H1 (cell line): ENCODE results near the gene CNIH1. TPM values are rescaled to one million over a fixed set of nuclear protein-coding genes. Genes with fewer than 3 reads are reported as not detected.
A peak's percentile ranks its signal among the peaks of the same experiment; 100 is the strongest.
"Not testable (repeated sequence)": the region's sequence is repeated elsewhere in the genome, so short reads cannot be mapped to it uniquely, and the experiment has no call there.

Source experiments
- CTCF ChIA-PET: fragments of 300-600 bp; sonication (Branson Sonifier 250); formaldehyde crosslinking; loops from one replicate; lab custom pipeline; 2021; ENCODE audit not compliant: partially characterized antibody; lab: Charles Lee
- POLR2A ChIA-PET: fragments of 300-600 bp; sonication (Branson Sonifier 250); formaldehyde crosslinking; loops from one replicate; lab custom pipeline; 2021; ENCODE audit warnings: inconsistent platforms; ENCODE audit not compliant: partially characterized antibody; lab: Charles Lee
- DNase-seq, 2 experiments: peaks; one replicate each; pipeline versions ENCODE4 v3.0.0 to v3.0.0-alpha.2; 2010 to 2022; ENCODE audit warnings: low spot score in 2 of 2, low read depth in 1 of 2, mixed read lengths in 1 of 2
- FAIRE-seq: peaks from 2 replicates; lab custom pipeline; 2011; peaks lifted over from hg19 to GRCh38; lab: Jason Lieb, UNC
- H2AFZ ChIP-seq: 2 replicates; pipeline ENCODE4 v1.8.1; 2012; ENCODE audit warnings: low read length, inconsistent platforms
- H2AK5ac ChIP-seq: 2 replicates; pipeline ENCODE4 v1.6.1; 2013; ENCODE audit warnings: low read depth, low read length
- H2BK120ac ChIP-seq: replicated peaks from 2 replicates; pipeline ENCODE3; 2013; ENCODE audit warnings: low read depth, low read length, inconsistent platforms
- H2BK12ac ChIP-seq: 2 replicates; pipeline ENCODE4 v1.6.1; 2013; ENCODE audit warnings: low read depth, low read length
- H2BK15ac ChIP-seq: 2 replicates; pipeline ENCODE4 v1.6.1; 2013; ENCODE audit warnings: low read length
- H2BK20ac ChIP-seq: 2 replicates; pipeline ENCODE4 v1.6.1; 2013; ENCODE audit warnings: low read length
- H2BK5ac ChIP-seq: 2 replicates; pipeline ENCODE4 v1.6.1; 2013; ENCODE audit warnings: low read depth, low read length
- H3K14ac ChIP-seq: 2 replicates; pipeline ENCODE4 v1.6.1; 2013; ENCODE audit warnings: inconsistent platforms; ENCODE audit not compliant: insufficient read length
- H3K18ac ChIP-seq: 2 replicates; pipeline ENCODE4 v1.6.1; 2013; ENCODE audit warnings: low read length; ENCODE audit errors: extremely low read depth
- H3K23ac ChIP-seq: 2 replicates; pipeline ENCODE4 v1.6.1; 2013; ENCODE audit warnings: inconsistent platforms; ENCODE audit not compliant: insufficient read length
- H3K23me2 ChIP-seq: 2 replicates; pipeline ENCODE4 v1.6.1; 2013; ENCODE audit warnings: low read depth, low read length
- H3K27ac ChIP-seq: 2 replicates; pipeline ENCODE4 v1.6.1; 2011; ENCODE audit warnings: low read depth, low read length, inconsistent platforms
- H3K27me3 ChIP-seq, 4 experiments: replicated peaks in 1 of 4; 1 replicate in 1 of 4; 2 replicates in 3 of 4; pipeline versions ENCODE4 v1.6.1 to v1.8.1; 2011 to 2013; ENCODE audit warnings: low read length in 3 of 4, mild to moderate bottlenecking in 3 of 4, inconsistent platforms in 2 of 4, mixed read lengths in 2 of 4, moderate library complexity in 1 of 4; ENCODE audit not compliant: control insufficient read depth in 3 of 4, insufficient read depth in 3 of 4; ENCODE audit errors: extremely low read depth in 1 of 4
- H3K36me3 ChIP-seq, 4 experiments: 2 replicates each; pipeline versions ENCODE4 v1.6.1 to v1.8.1; 2011 to 2013; ENCODE audit warnings: mild to moderate bottlenecking in 4 of 4, low read length in 3 of 4, moderate library complexity in 2 of 4, control low read depth in 1 of 4, inconsistent platforms in 1 of 4; ENCODE audit not compliant: insufficient read depth in 4 of 4, control insufficient read depth in 2 of 4
- H3K4ac ChIP-seq: replicated peaks from 2 replicates; pipeline ENCODE3; 2013; ENCODE audit warnings: low read length, low read depth, mixed read lengths, inconsistent platforms; ENCODE audit not compliant: insufficient read length
- H3K4me1 ChIP-seq, 4 experiments: replicated peaks in 1 of 4; 1 replicate in 1 of 4; 2 replicates in 3 of 4; pipeline versions ENCODE4 v1.6.1 to v1.8.1; 2011 to 2013; ENCODE audit warnings: low read length in 3 of 4, inconsistent platforms in 2 of 4, mixed read lengths in 1 of 4; ENCODE audit not compliant: insufficient read depth in 4 of 4, control insufficient read depth in 3 of 4
- H3K4me2 ChIP-seq, 2 experiments: 2 replicates each; pipeline versions ENCODE4 v1.6.1 to v1.8.1; 2011 to 2013; ENCODE audit warnings: low read depth in 2 of 2, low read length in 2 of 2, control low read depth in 1 of 2, inconsistent platforms in 1 of 2, mild to moderate bottlenecking in 1 of 2; ENCODE audit not compliant: insufficient read depth in 1 of 2
- H3K4me3 ChIP-seq, 4 experiments: fragments of 200-600, 300-600 bp in 1 of 4; sonication (generic), shearing (Covaris generic), sonication (Bioruptor Twin) in 1 of 4; 2 replicates each; pipeline versions ENCODE4 v1.5.1 to v1.8.1; 2011 to 2016; ENCODE audit warnings: low read length in 4 of 4, low read depth in 3 of 4, control low read depth in 2 of 4, inconsistent platforms in 2 of 4, mild to moderate bottlenecking in 2 of 4, mixed read lengths in 1 of 4, moderate library complexity in 1 of 4; ENCODE audit not compliant: insufficient read depth in 2 of 4; ENCODE audit errors: extremely low read depth in 1 of 4
- H3K56ac ChIP-seq: replicated peaks from 2 replicates; pipeline ENCODE3; 2013; ENCODE audit warnings: low read depth, mild to moderate bottlenecking, mixed read lengths, low read length, inconsistent platforms; ENCODE audit not compliant: insufficient read length
- H3K79me1 ChIP-seq: 2 replicates; pipeline ENCODE4 v1.6.1; 2013; ENCODE audit warnings: low read depth, low read length, control low read depth
- H3K79me2 ChIP-seq, 2 experiments: 2 replicates each; pipeline versions ENCODE4 v1.6.1 to v1.8.1; 2012 to 2013; ENCODE audit warnings: low read length in 2 of 2, mild to moderate bottlenecking in 2 of 2, inconsistent platforms in 1 of 2; ENCODE audit not compliant: insufficient read depth in 2 of 2, control insufficient read depth in 1 of 2
- H3K9ac ChIP-seq, 4 experiments: replicated peaks in 1 of 4; 1 replicate in 1 of 4; 2 replicates in 3 of 4; pipeline versions ENCODE4 v1.6.1 to v1.8.1; 2011 to 2013; ENCODE audit warnings: low read depth in 3 of 4, low read length in 3 of 4, control low read depth in 2 of 4, mild to moderate bottlenecking in 2 of 4, moderate library complexity in 2 of 4, inconsistent platforms in 1 of 4; ENCODE audit errors: extremely low read depth in 1 of 4
- H3K9me3 ChIP-seq, 2 experiments: 2 replicates each; pipeline versions ENCODE4 v1.6.1 to v1.8.1; 2012 to 2013; ENCODE audit warnings: mild to moderate bottlenecking in 2 of 2, moderate library complexity in 2 of 2, control low read depth in 1 of 2, inconsistent platforms in 1 of 2, low read depth in 1 of 2, low read length in 1 of 2, mixed read lengths in 1 of 2; ENCODE audit not compliant: insufficient read depth in 2 of 2
- H4K20me1 ChIP-seq, 2 experiments: replicated peaks in 1 of 2; 2 replicates each; pipeline versions ENCODE3 to v1.8.1; 2011 to 2013; ENCODE audit warnings: inconsistent platforms in 2 of 2, low read length in 2 of 2, mild to moderate bottlenecking in 1 of 2; ENCODE audit not compliant: insufficient read depth in 2 of 2, control insufficient read depth in 1 of 2
- H4K5ac ChIP-seq: 2 replicates; pipeline ENCODE4 v1.6.1; 2013; ENCODE audit warnings: low read length, low read depth, mixed read lengths, inconsistent platforms; ENCODE audit not compliant: insufficient read length
- H4K8ac ChIP-seq: 2 replicates; pipeline ENCODE4 v1.8.0; 2013; ENCODE audit warnings: mild to moderate bottlenecking, moderate library complexity, low read length, inconsistent platforms; ENCODE audit not compliant: insufficient read depth; ENCODE audit errors: extremely low read depth
- H4K91ac ChIP-seq: replicated peaks from 2 replicates; pipeline ENCODE3; 2013; ENCODE audit warnings: low read length, mixed read lengths, inconsistent platforms; ENCODE audit not compliant: insufficient read length
- WGBS, 2 experiments: shearing (Covaris generic) in 1 of 2; methylation state at CpG; one replicate each; pipeline versions ENCODE4 v1.1.6 to v1.1.7; 2013 to 2015; ENCODE audit warnings: low lambda C conversion rate in 2 of 2, mixed read lengths in 2 of 2, inconsistent platforms in 1 of 2, low coverage in 1 of 2, missing lambda C conversion rate in 1 of 2; ENCODE audit not compliant: insufficient replicate concordance in 2 of 2, insufficient coverage in 1 of 2, insufficient read length in 1 of 2; ENCODE audit errors: extremely low coverage in 1 of 2, missing lambda C conversion rate in 1 of 2; 5-methylcytosine and 5-hydroxymethylcytosine counted together
- polyA plus RNA-seq, 7 experiments: library from polyadenylated mRNA; depleted of rRNA in 3 of 7; stranded (reverse) in 5 of 7; unstranded in 2 of 7; fragments of >200 nt in 5 of 7; fragments of 200-250 nt in 2 of 7; gene quantifications; 1 replicate in 5 of 7; 2 replicates in 1 of 7; 4 replicates in 1 of 7; pipeline versions ENCODE4 v1.2.1 to v1.2.3, GENCODE V29; 2011 to 2013; ENCODE audit warnings: missing spikeins in 2 of 7, mixed read lengths in 2 of 7
- total RNA-seq: library from RNA; stranded (reverse); fragmentation: NEBNext Ultra II Directional; extraction: Animal tissue kit (Norgen Biotek cat#: 25700); gene quantifications from 2 replicates; pipeline ENCODE4 v1.2.1, GENCODE V29; 2021
- TF ChIP-seq, protein P1 (sequence below): IDR thresholded peaks from 2 replicates; pipeline ENCODE4 v1.6.1; 2012; ENCODE audit warnings: inconsistent platforms
- TF ChIP-seq, protein P2 (sequence below): IDR thresholded peaks from 2 replicates; pipeline ENCODE4 v1.6.1; 2012; ENCODE audit warnings: inconsistent platforms

Gene CNIH1
- total and polyA plus RNA-seq, 2 of the 8 experiments (the other 6 are each of a cell fraction or from before 2014, with no cell fraction given), result 119 to 333 TPM

GRCh38 chr14:54392986-54393884 lies 47.9 kb downstream of the CNIH1 start:
- H3K79me2 ChIP-seq, H3K18ac ChIP-seq, H3K27me3 ChIP-seq, H3K9ac ChIP-seq, H3K56ac ChIP-seq, H2AK5ac ChIP-seq, H3K27ac ChIP-seq, H3K79me1 ChIP-seq, FAIRE-seq, H2BK5ac ChIP-seq, H2BK120ac ChIP-seq, DNase-seq, H4K8ac ChIP-seq, H3K14ac ChIP-seq, H2BK12ac ChIP-seq, H4K91ac ChIP-seq, H3K23ac ChIP-seq, H3K4me1 ChIP-seq, H4K20me1 ChIP-seq, H4K5ac ChIP-seq, H2BK15ac ChIP-seq, H2BK20ac ChIP-seq, H3K36me3 ChIP-seq, H3K9me3 ChIP-seq, H3K4ac ChIP-seq: not testable (repeated sequence)
- TF ChIP-seq, protein P1, sequence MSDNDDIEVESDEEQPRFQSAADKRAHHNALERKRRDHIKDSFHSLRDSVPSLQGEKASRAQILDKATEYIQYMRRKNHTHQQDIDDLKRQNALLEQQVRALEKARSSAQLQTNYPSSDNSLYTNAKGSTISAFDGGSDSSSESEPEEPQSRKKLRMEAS, result 0 out of 2 replicates have a peak, but pooled peaks have one; percentile 22
- TF ChIP-seq, protein P2, sequence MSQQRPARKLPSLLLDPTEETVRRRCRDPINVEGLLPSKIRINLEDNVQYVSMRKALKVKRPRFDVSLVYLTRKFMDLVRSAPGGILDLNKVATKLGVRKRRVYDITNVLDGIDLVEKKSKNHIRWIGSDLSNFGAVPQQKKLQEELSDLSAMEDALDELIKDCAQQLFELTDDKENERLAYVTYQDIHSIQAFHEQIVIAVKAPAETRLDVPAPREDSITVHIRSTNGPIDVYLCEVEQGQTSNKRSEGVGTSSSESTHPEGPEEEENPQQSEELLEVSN, result peak; percentile 78
- Histone ChIP-seq H3K23me2 (peaks cover 11% of the 10 kb centered on the region; the same call in 1 of the 2 replicates), H2AFZ (0 out of 2 replicates have a peak overlapping the region, but pooled peaks have one; percentile 37), H3K4me3 (peak overlapping the region in 2 of 4 experiments; percentile 7 to 36; a peak in 2 of 8 replicates), H3K4me2 (peak overlapping the region; percentile 39 to 43; a peak in 1 of 4 replicates)
- 63% methylated on average over 36 of the region's 68 CpGs; no CpG with 5 or more reads in 1 of the 2 experiments for WGBS, 2 experiments
- ChIA-PET CTCF (interaction anchor here (0.6 to 5.3 kb wide), 11 partner anchors 9 to 1414 kb away, joined by 3 to 26 read pairs (median 5); partner anchors contain the start of gene GMFB), POLR2A (interaction anchor here (1.1 to 3.7 kb wide), 8 partner anchors 10 to 173 kb away, joined by 3 to 25 read pairs (median 4); partner anchors contain the start of gene GMFB)
